ENCODE measurements around the gene UGT1A6.
"Not testable (repeated sequence)": the region's sequence is repeated elsewhere in the genome, so short reads cannot be mapped to it uniquely, and the experiment has no call there.

Gene UGT1A6

DNA sequence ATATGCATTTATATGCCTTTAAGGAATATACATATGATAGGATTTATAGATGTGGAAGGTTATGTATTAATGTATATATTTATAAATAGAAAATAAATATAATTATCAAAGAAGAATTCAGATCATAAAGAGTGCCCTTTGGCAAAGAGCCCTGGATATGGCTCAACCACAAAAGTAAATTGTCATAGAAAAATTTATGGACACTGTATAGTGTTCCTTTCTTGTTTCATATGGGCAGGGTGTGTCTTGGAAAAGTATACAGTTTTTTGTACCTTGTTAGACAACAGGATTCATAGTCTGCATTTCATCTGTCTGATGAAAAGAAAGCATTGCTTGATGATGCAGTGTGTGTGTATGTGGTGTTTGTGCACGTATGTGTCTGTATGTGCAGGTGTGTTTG, 8.1 kb upstream of the UGT1A6 start:
- DNase-seq (ENCODE audit: low read depth in 2 of 2, low spot score in 1 of 2) = no peak

DNA sequence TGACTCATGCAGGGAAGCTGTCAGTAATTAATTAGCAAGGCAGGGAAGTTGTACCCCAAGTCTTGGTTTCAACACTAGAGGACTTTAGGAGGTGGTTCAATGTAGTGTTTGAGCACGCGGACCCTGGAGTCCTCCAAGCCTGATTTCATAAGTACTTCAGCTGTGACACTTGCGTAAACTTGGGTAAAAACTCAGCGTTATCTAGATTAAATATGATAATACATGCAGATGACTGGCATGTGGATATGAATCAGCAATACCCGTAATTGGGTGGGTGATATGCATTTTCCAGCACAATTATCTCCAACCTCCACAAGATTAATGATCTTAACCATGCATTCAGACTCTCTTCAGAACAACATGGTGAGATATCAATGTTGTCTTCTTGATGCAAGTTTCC, 5.8 kb upstream of the UGT1A6 start:
- no peak for DNase-seq (ENCODE audit: low read depth in 2 of 2, low spot score in 1 of 2)

DNA sequence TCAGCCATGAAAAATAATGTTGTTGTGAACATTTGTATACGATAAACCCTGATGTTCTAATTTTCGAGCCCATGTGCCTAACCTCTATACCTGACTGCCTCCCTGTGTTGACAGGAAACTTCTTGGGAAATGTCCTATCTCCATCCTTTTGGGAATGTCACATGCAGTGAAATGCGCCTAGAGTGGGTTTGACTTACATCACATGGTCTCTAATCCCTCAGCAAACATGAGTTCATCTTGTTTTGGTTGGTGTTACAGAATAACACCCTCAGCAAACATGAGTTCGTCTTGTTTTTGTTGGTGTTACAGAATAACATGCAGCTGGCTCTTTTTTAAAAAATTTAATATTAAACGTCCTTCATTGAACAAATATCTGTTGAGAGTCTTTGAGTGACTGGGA, 4.3 kb upstream of the UGT1A6 start:
- DNase-seq (ENCODE audit: low read depth in 2 of 2, low spot score in 1 of 2) = no peak

GRCh38 chr2:233689031-233689430, 3.7 kb upstream of the UGT1A6 start:
- DNase-seq (ENCODE audit: low read depth in 2 of 2, low spot score in 1 of 2) = no peak

DNA sequence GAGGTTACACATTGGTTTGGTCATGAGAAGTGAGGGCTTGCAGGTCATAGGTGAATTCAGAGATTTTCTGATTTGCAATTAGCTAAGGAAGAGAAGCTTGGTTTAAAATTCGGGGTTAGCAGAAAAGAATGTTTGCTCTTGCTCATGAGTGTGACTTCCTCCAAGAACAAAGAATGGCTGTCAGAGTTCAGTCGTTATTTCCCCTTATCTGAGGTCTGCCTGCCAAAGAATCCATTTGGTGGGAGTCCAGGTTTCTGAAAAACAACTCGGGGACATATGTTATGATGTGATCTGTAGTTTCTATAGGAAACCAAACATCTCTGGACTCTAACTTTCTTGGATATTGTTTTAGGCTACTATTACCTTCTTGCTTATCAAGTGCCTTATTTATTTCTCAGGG, 3.2 kb upstream of the UGT1A6 start:
- no peak for DNase-seq (ENCODE audit: low read depth in 2 of 2, low spot score in 1 of 2)

GRCh38 chr2:233690444-233690843, 2.2 kb upstream of the UGT1A6 start:
- no peak for DNase-seq (ENCODE audit: low read depth in 2 of 2, low spot score in 1 of 2)

DNA sequence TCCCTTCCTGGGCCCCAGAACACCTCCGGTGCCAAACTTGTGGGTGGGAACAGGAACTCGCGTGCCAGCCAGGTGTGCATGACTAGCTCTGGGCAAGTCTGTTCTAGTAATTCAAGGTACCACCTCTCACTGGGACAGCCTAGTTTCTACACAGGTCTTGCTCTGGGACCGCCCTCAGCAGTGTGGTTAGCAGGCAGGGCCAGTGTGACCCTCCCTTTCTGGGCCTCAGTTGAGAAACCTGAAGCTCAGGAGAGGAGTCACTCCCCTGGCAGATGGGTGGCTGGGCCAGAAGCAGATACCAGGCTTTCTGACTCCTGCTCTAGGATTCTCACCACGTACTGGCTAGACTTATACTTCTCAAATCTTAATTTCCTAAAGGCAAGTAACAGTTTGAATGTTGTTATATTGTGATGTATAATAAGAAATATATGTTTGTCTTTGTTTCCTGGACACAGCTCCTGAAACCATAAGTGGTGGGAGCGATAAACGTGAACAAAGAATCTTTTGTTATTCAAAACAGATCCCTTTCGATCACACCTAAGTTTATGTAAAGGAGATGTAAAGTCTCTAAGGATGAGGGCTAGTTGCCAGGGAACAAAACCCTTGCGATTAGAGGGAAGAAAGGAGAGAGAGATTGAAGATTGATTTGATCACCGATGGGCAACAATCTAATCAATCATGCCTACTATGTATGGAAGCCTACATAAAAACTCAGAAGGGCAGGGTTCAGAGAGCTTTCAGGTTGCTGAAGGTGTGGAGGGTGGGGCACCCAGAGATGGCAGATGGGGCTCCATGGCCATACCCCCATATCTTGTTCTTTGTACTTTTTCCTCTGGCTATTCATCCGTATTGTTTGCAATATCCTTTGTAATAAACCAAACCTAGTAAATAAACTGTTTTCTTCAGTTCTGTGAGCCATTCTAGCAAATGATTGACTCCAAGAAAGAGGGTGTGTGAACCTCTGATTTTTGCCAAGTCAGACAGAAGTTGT, 952 bp upstream of the UGT1A6 start:
- DNase-seq (ENCODE audit: low read depth in 2 of 2, low spot score in 1 of 2) = no peak

GRCh38 chr2:233693963-233694362, 1.3 kb downstream of the UGT1A6 start:
- no peak for DNase-seq (ENCODE audit: low read depth in 2 of 2, low spot score in 1 of 2)

DNA sequence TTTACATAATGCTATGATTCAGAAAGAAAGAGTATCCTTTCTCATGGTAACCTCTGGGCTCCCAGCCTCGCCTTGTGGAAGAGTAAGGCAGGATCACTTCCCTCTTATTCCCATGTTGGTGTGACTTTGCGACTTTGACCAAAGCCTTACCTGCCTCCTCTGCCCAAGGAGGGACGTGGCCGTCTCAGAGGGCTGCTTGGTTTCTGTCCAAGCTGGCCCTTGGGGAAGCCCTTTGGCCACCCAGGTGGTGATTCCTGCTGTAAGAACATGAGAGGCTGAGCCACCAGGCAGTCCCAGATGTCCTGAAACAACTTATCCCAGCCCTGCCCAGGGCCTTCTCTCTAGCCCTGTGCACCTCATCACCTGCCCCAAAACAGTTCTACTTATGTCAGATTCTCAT, 6.0 kb downstream of the UGT1A6 start:
- no peak for DNase-seq (ENCODE audit: low read depth in 2 of 2, low spot score in 1 of 2)

GRCh38 chr2:233699424-233700027, 6.8 kb downstream of the UGT1A6 start:
- DNase-seq (ENCODE audit: low read depth in 2 of 2, low spot score in 1 of 2) = no peak

DNA sequence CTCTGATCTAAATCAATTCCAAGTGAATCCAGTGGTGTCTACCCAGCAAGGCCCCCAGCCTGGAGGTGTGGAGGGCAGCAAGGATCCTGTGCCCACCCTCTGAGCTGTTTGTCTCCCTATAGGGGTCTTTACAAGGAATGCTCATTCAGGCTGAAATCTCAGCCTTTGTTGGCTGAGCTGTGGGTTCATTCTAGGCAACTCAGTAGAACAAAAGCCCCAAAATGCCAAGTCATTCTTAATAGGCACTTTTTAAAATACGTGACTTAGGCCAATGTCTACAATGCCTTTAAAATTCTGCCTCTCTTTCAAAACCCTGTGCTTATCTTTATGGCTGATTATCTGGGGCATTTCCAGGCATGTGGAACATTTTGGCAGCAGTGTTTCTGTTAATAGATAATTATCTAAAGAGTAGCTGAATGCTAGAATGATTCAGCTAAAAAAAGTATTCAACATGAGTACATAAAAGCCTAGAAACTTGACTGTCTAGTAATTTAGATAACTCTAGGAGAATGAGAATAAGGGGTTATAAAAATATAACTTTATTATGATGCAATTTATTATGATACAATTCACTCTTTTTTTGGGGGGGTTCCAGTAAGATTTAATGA, 7.4 kb downstream of the UGT1A6 start:
- DNase-seq (ENCODE audit: low read depth in 2 of 2, low spot score in 1 of 2) = no peak

DNA sequence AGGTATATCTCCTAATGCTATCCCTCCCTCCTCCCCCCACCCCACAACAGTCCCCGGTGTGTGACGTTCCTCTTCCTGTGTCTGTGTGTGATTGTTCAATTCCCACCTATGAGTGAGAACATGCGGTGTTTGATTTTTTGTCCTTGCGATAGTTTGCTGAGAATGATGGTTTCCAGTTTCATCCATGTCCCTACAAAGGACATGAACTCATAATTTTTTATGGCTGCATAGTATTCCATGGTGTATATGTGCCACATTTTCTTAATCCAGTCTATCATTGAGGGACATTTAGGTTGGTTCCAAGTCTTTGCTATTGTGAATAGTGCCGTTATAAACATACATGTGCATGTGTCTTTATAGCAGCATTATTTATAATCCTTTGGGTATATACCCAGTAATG, 8.2 kb downstream of the UGT1A6 start:
- DNase-seq (ENCODE audit: low read depth in 2 of 2, low spot score in 1 of 2) = not testable (repeated sequence)

DNA sequence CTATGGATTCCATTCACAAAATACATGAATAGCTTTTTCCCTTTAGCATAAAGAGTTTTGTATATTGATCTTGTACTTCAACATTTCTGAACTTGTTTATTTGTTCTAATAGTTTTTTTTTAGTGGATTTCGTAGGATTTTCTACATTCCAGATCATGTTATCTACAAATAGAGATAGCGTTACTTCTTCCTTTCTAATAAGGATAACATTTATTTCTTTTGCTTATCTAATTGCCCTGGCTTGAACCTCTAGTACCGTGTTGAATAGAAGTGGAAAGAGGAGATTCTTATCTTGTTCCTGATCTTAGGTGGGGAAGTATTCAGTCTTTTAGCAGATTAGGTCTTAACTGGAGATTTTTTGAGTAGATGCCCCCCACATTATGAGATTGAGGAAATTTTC, 9.5 kb downstream of the UGT1A6 start:
- DNase-seq (ENCODE audit: low read depth in 2 of 2, low spot score in 1 of 2) = no peak

GRCh38 chr2:233705911-233706506, 13.3 kb downstream of the UGT1A6 start:
- DNase-seq (ENCODE audit: low read depth in 2 of 2, low spot score in 1 of 2) = no peak

GRCh38 chr2:233706720-233707119, 14.0 kb downstream of the UGT1A6 start:
- DNase-seq (ENCODE audit: low read depth in 2 of 2, low spot score in 1 of 2) = no peak

GRCh38 chr2:233707940-233708644, 15.4 kb downstream of the UGT1A6 start:
- no peak for DNase-seq (ENCODE audit: low read depth in 2 of 2, low spot score in 1 of 2)

GRCh38 chr2:233708942-233709341, 16.3 kb downstream of the UGT1A6 start:
- no peak for DNase-seq (ENCODE audit: low read depth in 2 of 2, low spot score in 1 of 2)

- DNase-seq (ENCODE audit: low read depth in 2 of 2, low spot score in 1 of 2) = peak; percentile 36 to 49
Observed at GRCh38 chr2:233711312-233712008, 18.8 kb downstream of the UGT1A6 start.

GRCh38 chr2:233712611-233713261, 20.0 kb downstream of the UGT1A6 start, which contains the start of gene UGT1A5:
Gene UGT1A5 (plus strand): TSS chr2:233712907. CDS start chr2:233712992, 85 bp downstream.
- DNase-seq (ENCODE audit: low read depth in 2 of 2, low spot score in 1 of 2) = no peak

- DNase-seq (ENCODE audit: low read depth in 2 of 2, low spot score in 1 of 2) = no peak
Observed at GRCh38 chr2:233713262-233713615, 20.5 kb downstream of the UGT1A6 start.

All from stimulated activated CD8-positive, alpha-beta memory T cell treated with anti-CD3 and anti-CD28 coated beads, Interleukin-4, amount 100 ng/mL, for 1 hour (primary cell).